KOPT-K1 (cell line): ENCODE data around the gene ZNF362.

Source experiments
- H3K27ac ChIP-seq: fragments of 200-600 bp; sonication (generic); 2 replicates; pipeline ENCODE4 v1.5.1; 2016; ENCODE audit warnings: antibody characterized with exemption, mild to moderate bottlenecking, low read depth, low read length; ENCODE audit not compliant: poor library complexity, severe bottlenecking
- H3K36me3 ChIP-seq: fragments of 200-600 bp; sonication (generic); 2 replicates; pipeline ENCODE4 v1.5.1; 2017; ENCODE audit warnings: antibody characterized with exemption, mild to moderate bottlenecking, low read length, moderate library complexity; ENCODE audit not compliant: insufficient read depth
- H3K9me3 ChIP-seq: fragments of 200-600 bp; sonication (generic); 2 replicates; pipeline ENCODE4 v1.5.1; 2017; ENCODE audit warnings: antibody characterized with exemption, low read length, mild to moderate bottlenecking; ENCODE audit not compliant: insufficient read depth, poor library complexity, severe bottlenecking

ZNF362 gene, protein sequence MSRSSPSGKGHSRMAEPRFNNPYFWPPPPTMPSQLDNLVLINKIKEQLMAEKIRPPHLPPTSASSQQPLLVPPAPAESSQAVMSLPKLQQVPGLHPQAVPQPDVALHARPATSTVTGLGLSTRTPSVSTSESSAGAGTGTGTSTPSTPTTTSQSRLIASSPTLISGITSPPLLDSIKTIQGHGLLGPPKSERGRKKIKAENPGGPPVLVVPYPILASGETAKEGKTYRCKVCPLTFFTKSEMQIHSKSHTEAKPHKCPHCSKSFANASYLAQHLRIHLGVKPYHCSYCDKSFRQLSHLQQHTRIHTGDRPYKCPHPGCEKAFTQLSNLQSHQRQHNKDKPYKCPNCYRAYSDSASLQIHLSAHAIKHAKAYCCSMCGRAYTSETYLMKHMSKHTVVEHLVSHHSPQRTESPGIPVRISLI

DNA sequence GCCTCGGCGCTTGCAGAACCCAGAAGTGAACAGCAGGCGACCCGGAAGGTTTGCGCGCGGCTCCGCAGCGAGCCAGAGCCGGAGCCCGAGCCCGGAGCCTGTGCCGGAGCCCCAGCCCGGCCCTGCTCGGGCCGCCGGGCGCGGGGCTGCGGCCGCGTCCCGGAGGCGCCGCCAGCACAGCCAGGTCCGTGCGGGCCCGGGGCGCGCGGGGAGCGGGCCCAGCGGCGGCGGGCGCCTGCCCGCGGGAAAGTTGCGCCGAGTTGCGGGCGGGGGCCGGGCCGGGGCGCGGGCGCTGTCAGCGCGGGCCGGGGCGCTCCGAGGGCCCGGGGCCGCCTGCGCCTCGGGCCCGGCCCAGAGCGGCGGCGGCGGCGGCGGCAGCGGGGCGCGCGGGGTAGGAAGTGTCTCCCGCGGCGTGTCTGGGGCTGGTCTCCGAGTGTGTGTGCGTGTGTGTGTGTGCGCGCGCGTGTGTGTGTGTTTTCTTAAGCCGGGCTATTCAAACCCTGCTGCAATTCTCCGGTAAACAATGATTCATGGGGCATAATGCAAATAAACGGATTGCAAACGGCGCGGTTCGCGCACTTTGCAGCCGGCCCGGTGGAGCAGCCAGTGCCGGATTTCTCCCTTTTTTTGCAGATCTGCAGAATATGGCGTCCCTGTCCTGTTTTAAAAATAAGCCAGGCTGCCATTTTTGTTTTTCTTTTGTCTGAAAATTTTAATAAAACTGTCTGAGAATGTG, at the start of gene ZNF362:
ZNF362 (plus strand) TSS at position 22 of the 736 bp plus-strand sequence. CDS start 14,083 bp downstream, outside the sequence.
- Histone ChIP-seq H3K9me3 (no peaks in the 10 kb centered on the region), H3K36me3 (peaks cover 16% of the 10 kb centered on the region; the same call in 1 of the 2 replicates), H3K27ac (peak within 1 kb of the TSS; percentile 72)

DNA sequence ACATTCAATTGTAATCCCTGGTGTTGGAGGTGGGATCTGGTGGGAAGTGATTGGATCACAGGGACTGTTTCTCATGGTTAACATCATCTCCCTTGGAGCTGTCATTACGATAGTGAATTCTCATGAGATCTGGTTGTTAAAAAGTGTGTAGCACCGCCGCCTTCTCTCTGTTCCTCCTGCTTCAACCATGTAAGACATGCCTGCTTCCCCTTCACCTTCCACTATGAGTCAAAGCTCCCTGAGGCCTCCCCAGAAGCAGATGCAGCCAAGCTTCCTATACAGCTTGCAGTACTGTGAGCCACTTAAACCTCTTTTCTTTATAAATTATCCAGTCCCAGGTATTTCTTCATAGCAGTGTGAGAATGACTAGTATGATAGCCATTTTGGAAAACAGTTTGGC, 44.3 kb upstream of the ZNF362 start:
- H3K36me3 ChIP-seq: no peaks in the 10 kb centered on the region
- H3K27ac ChIP-seq: no peak overlapping the region
- H3K9me3 ChIP-seq: peaks cover 4% of the 10 kb centered on the region

DNA sequence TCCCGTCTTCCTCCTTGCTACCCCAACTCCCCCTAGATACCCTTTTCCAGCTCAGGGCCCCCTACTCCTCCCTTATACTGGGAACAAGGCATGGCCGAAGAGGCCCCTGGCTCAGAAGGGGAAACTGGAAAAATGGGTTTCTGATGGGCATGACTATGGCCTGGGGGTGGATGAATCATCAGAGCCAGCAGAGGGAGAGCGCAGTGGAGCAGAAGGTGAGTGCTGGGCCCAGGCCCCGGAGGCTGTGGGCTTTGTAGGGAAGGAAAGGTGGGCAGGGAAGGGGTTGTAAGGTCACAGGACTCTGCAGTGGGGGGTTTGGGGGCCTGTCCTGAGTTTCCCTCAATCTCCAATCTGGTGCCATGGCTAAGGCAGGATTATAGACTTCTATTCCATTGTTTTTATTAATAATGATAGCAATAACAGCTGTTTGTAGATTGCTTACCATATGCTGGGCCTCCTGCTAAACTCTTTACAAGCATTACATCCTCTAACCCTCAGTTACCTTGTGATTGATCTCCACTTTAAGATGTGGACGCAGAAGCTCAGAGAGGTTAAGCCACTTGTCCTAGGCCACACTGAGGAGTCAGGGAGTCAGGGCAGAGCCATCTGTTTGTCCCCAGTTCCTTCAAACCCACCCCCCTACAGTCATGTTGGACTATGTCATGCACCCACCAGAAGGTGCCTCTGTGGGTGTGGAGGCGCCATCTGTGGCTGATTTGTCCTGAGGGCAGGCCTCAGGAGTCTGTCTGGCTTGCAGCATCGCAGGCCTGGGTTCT, 36.2 kb upstream of the ZNF362 start:
- H3K9me3 ChIP-seq: peaks cover 19% of the 10 kb centered on the region
- H3K27ac ChIP-seq: no peak overlapping the region
- no peaks in the 10 kb centered on the region for H3K36me3 ChIP-seq

DNA sequence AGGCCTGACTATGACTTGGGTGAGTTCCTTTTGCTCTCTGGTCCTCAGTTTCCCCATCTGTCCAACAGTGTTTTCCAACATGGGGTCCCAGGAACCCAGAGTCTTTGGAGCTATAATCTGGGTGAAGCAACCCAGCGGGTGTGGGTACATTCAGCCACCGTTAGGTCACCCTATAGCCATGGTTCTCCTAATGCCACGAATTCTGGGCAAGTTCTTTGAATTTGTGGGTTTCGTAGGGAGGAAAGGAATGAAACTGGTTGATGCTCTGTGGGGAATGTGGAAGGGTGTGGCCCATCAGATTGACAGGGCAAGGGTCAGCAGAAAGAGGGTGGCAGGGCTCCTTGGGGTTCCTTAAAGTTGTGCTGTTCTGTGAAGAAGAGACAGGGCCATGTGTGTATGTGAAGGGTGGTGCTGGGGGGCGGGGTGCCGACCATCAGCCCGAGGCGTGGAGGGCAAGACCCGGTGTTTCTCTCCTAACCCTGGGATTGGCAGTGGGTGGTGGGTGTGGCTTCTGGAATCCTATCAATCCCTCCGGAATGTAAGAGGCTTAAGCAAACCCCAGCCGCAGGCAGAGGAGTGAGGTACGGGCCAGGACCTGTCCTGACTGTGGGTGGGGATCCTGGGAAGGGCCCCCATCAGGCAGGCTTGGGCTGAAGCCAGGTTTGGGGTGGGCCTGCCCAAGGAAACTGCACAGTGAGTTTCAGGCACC, 35.5 kb upstream of the ZNF362 start:
- Histone ChIP-seq H3K36me3 (no peaks in the 10 kb centered on the region), H3K27ac (no peak overlapping the region), H3K9me3 (peaks cover 19% of the 10 kb centered on the region)

DNA sequence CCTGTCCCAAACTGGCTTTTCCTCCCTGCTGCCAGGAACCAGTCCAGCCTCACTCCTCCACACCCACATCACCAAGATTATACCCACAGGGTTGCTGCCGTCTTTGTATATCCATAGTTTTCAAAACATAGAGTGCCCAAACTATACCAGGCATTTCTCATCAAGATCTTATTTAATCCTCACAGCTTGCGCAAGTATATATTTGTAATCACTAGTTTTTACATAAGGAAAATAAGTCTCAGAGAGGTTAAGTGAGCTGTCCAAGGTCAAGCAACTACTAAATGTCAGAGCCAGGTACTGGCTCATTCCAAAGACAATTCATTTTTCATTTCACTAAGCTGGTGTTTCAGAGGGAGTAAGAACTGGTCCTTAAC, 34.9 kb upstream of the ZNF362 start:
- Histone ChIP-seq H3K27ac (no peak overlapping the region), H3K36me3 (no peaks in the 10 kb centered on the region), H3K9me3 (peaks cover 19% of the 10 kb centered on the region)

DNA sequence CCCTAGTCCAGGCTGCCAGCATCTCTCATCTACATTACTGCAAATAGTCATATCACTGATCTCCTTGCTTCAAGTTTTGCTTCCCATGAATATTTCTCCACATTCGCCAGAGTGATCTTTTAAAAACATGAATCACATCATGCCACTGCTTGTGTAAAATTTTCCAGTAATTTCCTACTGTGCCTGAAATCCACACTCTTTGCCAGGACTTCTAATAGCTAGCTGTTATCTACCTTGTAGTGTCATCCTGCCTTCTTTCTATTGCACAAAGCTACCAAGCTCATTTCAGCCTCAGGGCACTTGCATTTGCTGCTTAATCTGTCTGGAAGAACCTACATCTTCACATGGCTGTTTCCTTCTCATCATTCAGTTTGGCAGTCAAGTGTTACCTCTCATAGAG, 33.9 kb upstream of the ZNF362 start:
- peaks cover 19% of the 10 kb centered on the region for H3K9me3 ChIP-seq
- H3K36me3 ChIP-seq: no peaks in the 10 kb centered on the region
- H3K27ac ChIP-seq: no peak overlapping the region

DNA sequence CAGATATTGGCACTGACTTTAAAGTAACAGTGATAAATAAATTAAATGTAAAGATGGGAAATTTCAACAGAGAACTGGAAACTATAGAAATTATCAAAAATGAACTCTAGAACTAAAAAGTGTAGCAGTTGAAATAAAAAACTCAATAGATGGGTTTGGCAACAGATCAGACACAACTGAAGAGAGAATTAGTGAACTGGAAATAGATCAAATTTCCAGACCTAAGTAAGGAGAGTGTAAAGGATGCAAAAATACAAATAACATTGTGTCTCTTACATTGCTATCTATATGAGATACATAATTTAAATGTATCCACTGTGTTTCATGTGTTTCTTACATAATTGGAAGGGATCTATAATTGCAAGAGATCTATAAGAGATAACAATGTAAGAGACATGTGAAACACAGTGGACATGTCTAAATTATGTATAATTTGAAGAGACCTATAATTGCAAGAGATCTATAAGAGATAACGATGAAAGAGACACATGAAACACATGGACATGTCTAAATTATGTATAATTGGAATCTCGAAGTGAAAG, 32.1 kb upstream of the ZNF362 start:
- H3K27ac ChIP-seq: no peak overlapping the region
- peaks cover 19% of the 10 kb centered on the region for H3K9me3 ChIP-seq
- H3K36me3 ChIP-seq: no peaks in the 10 kb centered on the region

DNA sequence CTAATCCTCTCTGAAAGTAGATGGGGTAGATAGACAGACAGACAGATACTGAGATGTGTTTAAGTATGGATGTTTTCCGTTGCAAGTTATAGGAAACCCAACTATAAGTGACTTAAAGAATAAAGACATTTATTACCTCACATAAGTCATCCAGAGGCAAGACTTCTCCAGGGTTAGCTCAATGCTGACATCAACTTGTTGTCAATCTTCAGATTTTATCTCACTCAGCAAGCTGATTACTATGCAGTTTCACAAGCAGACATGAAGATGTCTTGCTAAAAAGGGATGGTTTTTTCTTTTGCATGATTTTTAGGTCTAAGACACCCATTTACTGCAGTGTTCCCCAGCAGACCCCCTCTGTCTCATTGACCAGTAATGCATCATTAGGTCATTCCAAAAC, 30.7 kb upstream of the ZNF362 start:
- Histone ChIP-seq H3K9me3 (peaks cover 19% of the 10 kb centered on the region), H3K27ac (no peak overlapping the region), H3K36me3 (no peaks in the 10 kb centered on the region)

DNA sequence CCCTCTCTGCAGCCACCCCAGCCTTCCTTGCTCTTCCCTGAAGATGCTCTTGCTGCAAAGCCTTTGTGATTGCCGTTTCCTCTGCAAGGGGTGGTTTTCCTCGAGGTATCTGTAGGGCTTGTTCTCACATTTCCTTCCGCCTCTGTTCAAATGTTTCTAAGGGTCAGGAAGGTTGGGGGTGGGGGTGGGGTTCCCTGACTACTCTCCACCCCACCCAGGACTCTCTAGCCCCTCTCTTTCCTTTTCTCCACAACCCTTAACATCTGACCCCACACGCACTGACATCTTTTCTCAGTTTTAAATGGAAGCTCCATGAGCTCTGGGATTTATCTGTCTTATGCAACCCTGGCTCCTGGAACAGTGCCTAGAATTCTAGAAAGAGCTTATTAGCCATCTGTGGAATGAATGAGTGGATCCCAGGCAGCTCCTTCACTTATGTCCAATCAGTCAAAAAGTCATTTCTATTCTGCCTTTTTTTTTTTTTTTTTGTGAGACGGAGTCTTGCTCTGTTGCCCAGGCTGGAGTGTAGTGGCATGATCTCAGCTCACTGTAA, 27.3 kb upstream of the ZNF362 start:
- no peak overlapping the region for H3K27ac ChIP-seq
- peaks cover 11% of the 10 kb centered on the region for H3K9me3 ChIP-seq
- no peaks in the 10 kb centered on the region for H3K36me3 ChIP-seq

DNA sequence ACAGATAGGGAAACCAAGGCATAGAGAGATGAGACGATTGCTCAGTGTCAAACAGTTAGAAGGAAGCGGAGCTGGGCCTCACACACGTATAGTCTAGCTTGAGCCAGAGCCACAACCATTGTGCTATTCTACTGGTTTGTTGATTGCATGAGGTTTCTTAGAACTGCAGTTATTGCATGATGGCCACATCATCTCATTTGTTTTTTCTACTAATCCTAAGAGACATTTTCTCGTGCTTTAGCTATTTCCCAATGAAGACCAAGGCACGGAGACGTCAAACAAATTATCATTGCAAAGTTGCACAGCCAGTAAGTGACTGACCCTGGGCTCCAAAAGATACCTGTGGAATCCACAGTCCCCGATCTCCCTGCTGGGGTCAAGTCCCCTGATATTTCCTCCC, 25.1 kb upstream of the ZNF362 start:
- Histone ChIP-seq H3K9me3 (no peaks in the 10 kb centered on the region), H3K27ac (no peak overlapping the region), H3K36me3 (no peaks in the 10 kb centered on the region)

DNA sequence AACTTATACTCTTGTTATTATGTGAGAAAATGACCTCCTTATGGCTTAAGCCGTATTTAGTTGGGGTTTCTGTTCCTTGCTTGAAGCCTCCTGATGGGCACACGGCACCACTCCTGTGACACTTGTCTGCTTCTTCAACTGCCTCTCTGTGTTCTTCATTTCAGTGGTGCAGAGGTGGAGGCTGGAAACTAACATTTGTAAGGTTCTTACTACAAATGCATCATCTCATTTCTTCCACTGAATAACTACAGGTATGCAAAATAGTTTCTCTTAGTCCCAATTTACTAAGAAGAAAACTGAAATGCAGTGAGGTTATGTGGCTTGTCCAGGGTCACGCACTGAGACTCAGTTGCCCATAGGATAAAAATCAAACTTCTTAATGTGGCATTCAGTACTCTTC, 23.6 kb upstream of the ZNF362 start:
- Histone ChIP-seq H3K27ac (no peak overlapping the region), H3K36me3 (no peaks in the 10 kb centered on the region), H3K9me3 (no peaks in the 10 kb centered on the region)

DNA sequence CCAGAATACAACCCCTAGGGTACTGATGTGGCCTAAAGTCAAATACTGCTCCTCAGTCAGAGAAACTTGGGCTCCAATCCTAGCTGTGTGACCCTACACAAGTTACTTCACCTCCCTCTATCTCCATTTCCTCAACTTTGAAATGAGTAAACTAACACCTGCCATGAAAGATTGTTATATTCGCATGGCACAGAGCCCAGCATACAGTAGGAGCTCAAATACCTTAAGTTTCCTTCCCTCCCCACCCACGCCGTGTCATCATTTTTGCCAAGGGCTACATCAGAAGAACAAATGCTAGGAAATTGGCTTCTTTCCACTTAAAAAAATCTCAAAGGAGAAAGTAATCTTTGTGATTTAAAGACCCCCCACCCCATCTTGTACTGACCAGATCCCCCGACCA, 22.2 kb upstream of the ZNF362 start:
- Histone ChIP-seq H3K9me3 (no peaks in the 10 kb centered on the region), H3K36me3 (no peaks in the 10 kb centered on the region), H3K27ac (no peak overlapping the region)

DNA sequence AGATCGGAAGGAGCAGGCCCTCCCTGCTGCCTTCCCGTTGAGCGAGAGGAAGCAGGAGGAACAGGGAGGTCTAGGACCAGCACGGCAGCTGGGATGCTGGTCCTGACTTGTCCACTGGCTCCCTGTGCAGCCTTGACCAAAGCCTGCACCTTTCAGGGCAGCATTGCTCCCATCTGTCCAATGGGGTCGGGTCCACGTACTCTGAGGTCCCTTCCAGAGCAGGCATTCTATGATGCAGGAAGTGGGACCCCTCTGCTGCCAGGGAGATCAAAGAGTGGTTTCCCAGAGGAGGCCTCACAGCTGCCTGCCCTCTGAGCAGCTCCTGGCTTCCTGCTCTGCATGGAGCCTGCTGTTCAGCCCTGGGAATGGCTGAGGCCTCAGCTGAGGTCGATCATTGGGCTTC, 21.7 kb upstream of the ZNF362 start:
- H3K27ac ChIP-seq: peak overlapping the region; percentile 6
- H3K36me3 ChIP-seq: no peaks in the 10 kb centered on the region
- no peaks in the 10 kb centered on the region for H3K9me3 ChIP-seq

DNA sequence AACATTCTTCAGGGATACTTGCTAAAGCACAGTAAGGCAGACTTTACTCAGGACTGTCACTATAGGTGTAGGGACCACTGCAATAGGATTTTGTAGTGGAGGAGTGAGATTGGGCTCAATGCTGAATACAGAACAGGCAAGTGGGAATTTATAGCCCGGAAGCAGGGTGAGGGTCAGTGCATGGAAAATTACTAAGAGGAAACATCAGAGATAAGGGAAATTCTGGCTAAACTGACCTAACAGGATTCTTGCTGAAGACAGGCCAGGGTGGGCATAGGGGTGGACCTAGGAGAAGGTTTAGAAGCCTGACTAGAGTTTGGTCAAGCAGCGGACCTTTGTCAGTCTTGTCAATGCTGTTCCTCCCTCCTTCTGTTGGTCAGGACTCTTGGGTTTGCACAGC, 20.8 kb upstream of the ZNF362 start:
- H3K36me3 ChIP-seq: no peaks in the 10 kb centered on the region
- no peak overlapping the region for H3K27ac ChIP-seq
- no peaks in the 10 kb centered on the region for H3K9me3 ChIP-seq
